DMS53 treated with DMSO at 0.1 percent for 48 hours (cell line): ENCODE results near the gene QRICH1.

Experiments
- DNase-seq: peaks from one replicate; lab custom pipeline; 2025; ENCODE audit not compliant: unreplicated experiment; lab: John Stamatoyannopoulos, UW

QRICH1 gene, protein sequence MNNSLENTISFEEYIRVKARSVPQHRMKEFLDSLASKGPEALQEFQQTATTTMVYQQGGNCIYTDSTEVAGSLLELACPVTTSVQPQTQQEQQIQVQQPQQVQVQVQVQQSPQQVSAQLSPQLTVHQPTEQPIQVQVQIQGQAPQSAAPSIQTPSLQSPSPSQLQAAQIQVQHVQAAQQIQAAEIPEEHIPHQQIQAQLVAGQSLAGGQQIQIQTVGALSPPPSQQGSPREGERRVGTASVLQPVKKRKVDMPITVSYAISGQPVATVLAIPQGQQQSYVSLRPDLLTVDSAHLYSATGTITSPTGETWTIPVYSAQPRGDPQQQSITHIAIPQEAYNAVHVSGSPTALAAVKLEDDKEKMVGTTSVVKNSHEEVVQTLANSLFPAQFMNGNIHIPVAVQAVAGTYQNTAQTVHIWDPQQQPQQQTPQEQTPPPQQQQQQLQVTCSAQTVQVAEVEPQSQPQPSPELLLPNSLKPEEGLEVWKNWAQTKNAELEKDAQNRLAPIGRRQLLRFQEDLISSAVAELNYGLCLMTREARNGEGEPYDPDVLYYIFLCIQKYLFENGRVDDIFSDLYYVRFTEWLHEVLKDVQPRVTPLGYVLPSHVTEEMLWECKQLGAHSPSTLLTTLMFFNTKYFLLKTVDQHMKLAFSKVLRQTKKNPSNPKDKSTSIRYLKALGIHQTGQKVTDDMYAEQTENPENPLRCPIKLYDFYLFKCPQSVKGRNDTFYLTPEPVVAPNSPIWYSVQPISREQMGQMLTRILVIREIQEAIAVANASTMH

GRCh38 chr3:49093853-49094767, at the start of gene QRICH1:
Gene QRICH1, minus strand, starts transcription at chr3:49094071. Its CDS starts 17,054 bp downstream, at chr3:49077017.
- DNase-seq: peak; percentile 67

GRCh38 chr3:49140080-49140479, 46.2 kb upstream of the QRICH1 start:
- DNase-seq: no peak

DNA sequence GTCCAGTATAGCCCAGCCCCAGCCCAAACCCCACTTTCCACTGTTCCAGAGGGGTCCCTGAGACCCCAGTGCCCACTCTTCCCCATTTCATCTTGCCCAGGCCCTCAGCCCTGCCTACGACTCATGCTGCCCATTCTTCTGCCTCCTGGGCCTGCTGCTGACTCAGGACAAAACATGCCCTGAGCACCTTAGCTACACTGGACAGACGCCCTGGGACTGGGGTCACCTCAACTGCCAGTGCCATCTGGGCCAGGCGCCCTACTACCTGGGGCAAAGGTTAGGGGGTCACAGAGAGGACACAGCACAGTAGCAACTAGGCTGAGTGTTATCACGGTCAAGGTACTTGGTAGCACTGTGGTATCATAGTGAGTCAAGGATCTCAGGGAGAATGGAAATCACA, 41.6 kb upstream of the QRICH1 start:
- DNase-seq: no peak

GRCh38 chr3:49134471-49135265, 40.8 kb upstream of the QRICH1 start:
- DNase-seq: no peak

- peak; percentile 4 for DNase-seq
Measured at GRCh38 chr3:49133226-49133951, 39.5 kb upstream of the QRICH1 start.

DNA sequence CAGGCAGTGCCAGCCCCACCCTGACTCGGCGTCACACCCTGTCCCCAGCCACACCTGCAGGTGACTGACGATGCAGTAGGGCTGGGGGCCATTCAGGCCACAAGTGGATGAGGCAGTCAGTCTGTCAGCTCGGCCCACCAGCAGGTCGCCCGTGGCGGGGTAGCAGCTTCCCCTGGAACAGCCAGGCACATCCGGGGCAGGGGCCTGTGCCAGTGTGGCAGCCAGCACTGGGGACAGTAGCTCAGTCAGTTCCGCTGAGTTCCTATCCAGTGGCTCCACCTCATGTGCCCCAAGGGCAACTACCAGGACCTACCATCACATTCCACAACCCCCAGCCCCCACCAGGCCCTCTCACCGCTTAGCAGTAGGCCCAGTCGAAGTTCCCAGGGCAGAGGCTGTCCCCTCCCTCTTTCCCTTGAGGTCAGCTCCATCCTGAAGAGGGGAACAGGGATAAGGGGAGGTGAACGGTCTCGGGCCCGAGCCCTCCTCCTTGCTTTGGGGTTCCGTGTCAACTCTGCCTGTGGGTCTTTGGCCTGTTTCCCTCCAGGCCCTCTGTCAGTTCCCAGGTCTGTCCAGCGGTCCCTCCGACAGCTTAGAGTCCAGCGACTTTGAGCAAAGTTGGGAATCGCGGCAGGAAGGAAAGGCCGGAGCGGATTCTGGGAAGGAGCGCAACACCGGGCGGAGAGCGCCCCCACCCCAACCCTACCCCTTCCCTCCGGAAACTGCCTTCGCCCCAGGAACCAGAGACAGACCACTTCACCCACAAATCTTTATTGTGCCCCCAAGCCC, 38.8 kb upstream of the QRICH1 start, which contains the start of gene LAMB2:
TSS of gene LAMB2 (minus strand) at position 614 of the 789 bp plus-strand sequence. CDS start at position 431, 183 bp downstream.
- DNase-seq: no peak

- DNase-seq: no peak
Measured at GRCh38 chr3:49132073-49132436, 38.2 kb upstream of the QRICH1 start.

DNA sequence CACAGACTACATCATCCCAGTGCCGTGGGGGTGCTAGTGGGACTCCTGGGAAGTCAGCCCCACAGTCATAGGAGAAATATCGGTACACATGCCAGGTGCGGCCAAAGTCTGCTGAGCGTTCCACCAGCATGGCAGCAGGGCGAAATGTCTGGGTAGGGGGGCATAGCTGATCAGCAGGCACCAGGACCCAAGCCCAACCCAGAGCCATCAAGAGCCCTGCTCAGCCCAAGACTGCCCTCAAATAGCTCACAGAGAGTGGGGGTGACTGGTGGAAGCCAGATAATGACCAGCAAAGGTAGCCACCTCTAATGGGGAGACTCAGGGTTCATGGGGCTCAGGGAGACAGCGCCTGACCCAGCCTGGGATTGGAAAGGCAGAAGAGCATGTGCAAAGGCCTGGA, 37.7 kb upstream of the QRICH1 start:
- DNase-seq: no peak

GRCh38 chr3:49131040-49131439, 37.2 kb upstream of the QRICH1 start:
- no peak for DNase-seq

DNA sequence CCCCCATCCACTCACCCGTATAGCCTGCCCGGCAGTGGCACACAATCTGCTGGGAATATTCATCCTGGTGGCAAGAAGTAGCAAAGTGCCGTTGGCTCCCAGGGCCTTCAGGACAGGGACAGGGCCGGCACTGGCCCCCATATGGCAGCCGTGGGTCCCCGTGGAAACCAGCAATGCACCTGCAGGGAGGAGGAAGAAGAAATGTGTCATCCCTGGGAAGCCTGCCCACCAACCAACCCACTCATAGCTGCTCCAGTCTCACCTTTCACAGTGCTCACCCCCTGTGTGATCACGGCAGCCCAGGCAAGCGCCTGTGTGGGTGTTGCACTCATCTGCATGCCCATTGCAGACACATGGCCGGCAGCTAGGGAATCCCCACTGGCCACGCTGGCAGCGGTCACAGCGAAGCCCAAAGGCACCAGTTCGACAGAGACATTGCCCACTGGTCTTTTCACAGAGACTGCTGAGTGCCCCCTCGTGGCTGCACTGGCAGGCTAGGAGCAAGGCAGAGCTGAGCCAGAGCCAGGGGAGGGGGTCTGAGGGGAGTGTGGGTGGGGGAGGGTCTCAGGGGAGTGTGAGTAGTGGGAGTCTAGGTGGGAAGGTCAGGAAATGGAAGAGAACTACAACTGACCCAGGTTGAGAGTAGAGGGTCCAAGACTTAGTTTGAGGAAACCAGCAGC, 31.3 kb upstream of the QRICH1 start:
- no peak for DNase-seq

DNA sequence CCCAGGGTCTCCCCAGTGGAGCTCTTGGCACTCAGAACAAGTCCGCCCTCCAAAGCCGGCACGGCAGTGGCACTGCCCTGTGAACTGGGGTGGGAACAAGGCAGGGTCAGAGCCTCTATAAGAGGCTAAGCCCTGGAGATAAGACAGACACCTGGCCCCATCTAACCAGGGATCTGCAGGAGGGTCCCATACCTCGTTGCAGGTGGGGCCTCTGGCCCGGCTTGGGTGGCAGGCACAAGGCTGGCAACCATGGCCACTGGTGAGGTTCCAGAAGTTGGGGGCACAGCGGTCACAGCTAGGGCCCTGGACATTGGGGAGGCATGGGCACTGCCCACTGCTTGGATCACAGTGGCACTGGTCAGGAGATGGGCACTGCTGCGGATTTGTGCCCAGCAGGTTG, 30.3 kb upstream of the QRICH1 start:
- no peak for DNase-seq

GRCh38 chr3:49123687-49124086, 29.8 kb upstream of the QRICH1 start:
- no peak for DNase-seq

DNA sequence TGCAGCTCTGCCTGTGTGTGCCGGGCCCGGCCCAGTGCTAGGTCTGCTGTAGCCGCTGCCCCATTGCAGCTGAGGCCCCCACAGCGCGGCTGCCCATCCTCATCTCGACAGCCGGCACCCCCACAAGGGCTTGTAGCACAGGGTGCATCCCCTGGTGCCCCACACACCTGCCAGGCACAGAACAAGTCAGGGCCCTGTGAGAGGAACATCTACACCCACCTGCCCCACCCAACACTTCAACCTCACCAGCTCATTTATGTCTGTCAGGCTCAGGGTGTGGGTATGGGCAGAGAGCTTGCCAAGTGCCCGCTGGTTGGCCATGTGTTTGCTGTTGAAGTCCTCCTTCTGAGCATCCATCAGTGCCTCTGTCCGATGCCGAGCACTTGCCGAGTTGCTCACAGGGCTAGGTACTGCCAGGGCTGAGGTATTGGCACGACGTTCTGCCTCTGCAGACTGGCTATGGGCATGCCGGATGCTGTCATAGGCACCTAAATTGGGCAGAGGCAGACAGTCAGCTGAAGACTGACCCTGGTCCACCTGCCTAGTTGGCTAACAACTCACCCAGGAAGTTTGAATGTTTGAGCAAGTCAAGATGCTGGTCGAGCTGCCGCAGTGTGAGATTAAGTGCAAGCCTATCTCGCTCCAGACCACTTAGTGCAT, 29.1 kb upstream of the QRICH1 start:
- no peak for DNase-seq

GRCh38 chr3:49122451-49122850, 28.6 kb upstream of the QRICH1 start:
- no peak for DNase-seq

GRCh38 chr3:49122022-49122421, 28.2 kb upstream of the QRICH1 start:
- no peak for DNase-seq

DNA sequence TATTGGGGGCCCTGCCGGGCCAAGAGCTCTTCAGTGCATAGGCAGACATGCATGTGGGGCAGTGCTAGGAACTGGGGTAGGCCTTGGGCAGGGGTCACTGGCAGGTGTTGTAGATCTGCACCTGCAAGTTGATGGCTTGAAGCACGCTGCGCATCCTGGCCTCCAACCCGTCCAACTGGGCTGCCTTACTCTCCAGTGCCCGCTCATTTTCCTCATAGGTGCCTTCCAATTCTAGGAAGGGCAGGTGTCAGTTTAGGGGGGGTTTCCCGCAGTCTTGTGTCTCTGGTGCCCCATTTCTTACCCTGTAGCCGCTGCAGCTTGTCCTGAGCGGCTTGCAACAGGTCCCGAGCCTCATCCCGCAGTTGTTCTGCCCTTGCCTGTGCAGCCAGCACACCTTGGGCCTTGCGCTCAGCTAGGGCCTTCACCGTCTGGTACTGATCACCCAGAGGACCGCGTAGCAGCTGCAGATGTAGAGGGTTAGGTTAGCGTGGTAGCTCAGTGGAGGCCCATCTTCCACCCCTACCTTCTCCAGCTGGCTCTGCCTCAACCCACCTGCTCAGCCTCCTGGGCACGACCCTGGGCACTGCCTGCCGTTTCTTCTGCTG, 27.4 kb upstream of the QRICH1 start:
- DNase-seq: no peak

DNA sequence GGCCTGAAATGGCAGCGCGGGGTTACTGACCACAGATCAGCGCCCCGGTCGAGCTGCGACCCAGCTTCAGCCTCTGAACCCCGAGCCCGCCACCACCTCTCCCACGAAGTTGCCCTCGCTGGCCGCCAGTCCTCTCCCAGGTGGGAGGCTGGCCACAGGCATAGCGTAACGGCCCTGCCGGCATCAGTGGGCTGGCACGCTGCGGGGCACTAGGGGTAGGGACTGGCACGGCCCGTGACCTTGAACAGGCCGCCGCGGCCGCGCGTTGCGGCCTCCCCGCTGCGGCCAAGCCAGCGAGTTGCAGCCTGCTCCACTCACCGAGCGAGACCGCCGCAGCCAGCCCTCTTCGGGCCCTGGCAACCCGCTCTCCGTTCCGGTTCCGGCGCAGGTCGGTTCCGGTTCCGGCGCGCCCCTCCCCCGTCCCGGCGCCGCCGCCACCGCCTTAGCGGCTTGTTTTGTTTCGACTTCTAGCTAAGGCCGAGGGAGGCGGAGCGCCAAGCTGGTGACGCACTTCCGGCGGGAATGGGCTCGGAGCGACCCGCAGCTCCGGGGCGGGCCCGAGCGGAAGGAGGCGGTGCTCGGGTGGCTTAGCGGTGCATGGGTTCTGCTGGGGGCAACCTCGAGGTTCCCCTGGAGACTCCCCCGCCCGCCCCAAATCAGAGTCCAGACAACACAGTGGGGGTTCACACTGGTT, 26.7 kb upstream of the QRICH1 start, which contains the start of gene USP19:
TSS of gene USP19 (minus strand) at position 386 of the 694 bp plus-strand sequence. CDS start 1,678 bp downstream, outside the sequence.
- peak; percentile 38 for DNase-seq
